Type B pancreatic cell (in vitro differentiated cells): ENCODE results near the gene PTPRA. TPM values are rescaled to one million over a fixed set of nuclear protein-coding genes. Genes with fewer than 3 reads are reported as not detected.
A peak's percentile ranks its signal among the peaks of the same experiment; 100 is the strongest.
"Not testable (repeated sequence)": the region's sequence is repeated elsewhere in the genome, so short reads cannot be mapped to it uniquely, and the experiment has no call there.

Source experiments
- DNase-seq: peaks from one replicate; pipeline ENCODE4 v3.0.0; 2021; ENCODE audit warnings: mixed read lengths; ENCODE audit not compliant: unreplicated experiment; ENCODE audit errors: extremely low spot score
- H3K27ac Mint-ChIP-seq: 2 replicates; pipeline ENCODE4 v1.8.0; 2021; ENCODE audit warnings: mild to moderate bottlenecking, mixed read lengths
- H3K27me3 Mint-ChIP-seq: 2 replicates; pipeline ENCODE4 v1.8.0; 2021; ENCODE audit warnings: mixed read lengths
- H3K36me3 Mint-ChIP-seq: 2 replicates; pipeline ENCODE4 v1.8.0; 2021; ENCODE audit warnings: mixed read lengths
- H3K4me1 Mint-ChIP-seq: one replicate; pipeline ENCODE4 v1.8.0; 2021; ENCODE audit warnings: mixed read lengths; ENCODE audit not compliant: unreplicated experiment
- H3K4me3 Mint-ChIP-seq: 2 replicates; pipeline ENCODE4 v1.8.0; 2021; ENCODE audit warnings: mild to moderate bottlenecking, mixed read lengths
- H3K9me3 Mint-ChIP-seq: 2 replicates; pipeline ENCODE4 v1.8.0; 2021; ENCODE audit warnings: mixed read lengths
- total RNA-seq: library from RNA; stranded (reverse); gene quantifications from 2 replicates; pipeline ENCODE4 v1.2.1, GENCODE V29; 2021; ENCODE audit warnings: low replicate concordance
- TF ChIP-seq, protein P1 (sequence below): fragments of 200-600 bp; sonication (generic); conservative IDR thresholded peaks from 2 replicates; pipeline ENCODE4 v1.5.0; 2021; ENCODE audit warnings: antibody characterized with exemption, mild to moderate bottlenecking

Gene PTPRA
- total RNA-seq, 1 donor from 2014 or later = 73.8 TPM

DNA sequence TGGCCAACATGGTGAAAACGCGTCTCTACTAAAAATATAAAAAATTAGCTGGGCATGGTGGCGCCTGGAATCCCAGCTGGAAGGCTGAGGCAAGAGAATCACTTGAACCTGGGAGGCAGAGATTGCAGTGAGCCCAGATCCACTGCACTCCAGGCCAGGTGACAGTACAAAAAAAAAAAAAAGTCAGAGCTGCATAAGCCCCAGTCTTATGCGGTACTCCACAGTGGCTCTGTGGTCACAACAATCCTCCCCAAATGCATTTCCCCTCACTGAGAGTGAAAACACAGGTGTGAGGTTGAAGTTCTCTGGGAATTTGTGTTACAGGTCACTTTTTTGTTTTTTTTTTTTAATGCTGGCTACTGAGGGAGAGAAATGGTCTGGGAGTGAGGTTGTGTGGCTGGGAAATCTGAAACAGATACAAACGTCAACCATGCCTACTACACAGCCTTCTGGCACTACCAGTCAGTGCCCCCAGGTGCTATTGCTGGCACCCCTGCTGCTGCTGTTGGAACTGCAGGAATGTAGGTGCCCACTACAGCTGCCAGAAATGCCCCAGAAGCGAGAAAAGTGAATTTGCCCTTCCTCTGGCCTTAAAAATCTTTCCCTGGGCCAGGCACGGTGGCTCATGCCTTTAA, 178.2 kb downstream of the PTPRA start:
- no peak for DNase-seq
- peaks cover 6% of the 10 kb centered on the region for H3K4me1 Mint-ChIP-seq
- H3K9me3 Mint-ChIP-seq = no peaks in the 10 kb centered on the region
- peaks cover 14% of the 10 kb centered on the region for H3K36me3 Mint-ChIP-seq
- H3K27me3 Mint-ChIP-seq = no peaks in the 10 kb centered on the region
- TF ChIP-seq, protein P1, sequence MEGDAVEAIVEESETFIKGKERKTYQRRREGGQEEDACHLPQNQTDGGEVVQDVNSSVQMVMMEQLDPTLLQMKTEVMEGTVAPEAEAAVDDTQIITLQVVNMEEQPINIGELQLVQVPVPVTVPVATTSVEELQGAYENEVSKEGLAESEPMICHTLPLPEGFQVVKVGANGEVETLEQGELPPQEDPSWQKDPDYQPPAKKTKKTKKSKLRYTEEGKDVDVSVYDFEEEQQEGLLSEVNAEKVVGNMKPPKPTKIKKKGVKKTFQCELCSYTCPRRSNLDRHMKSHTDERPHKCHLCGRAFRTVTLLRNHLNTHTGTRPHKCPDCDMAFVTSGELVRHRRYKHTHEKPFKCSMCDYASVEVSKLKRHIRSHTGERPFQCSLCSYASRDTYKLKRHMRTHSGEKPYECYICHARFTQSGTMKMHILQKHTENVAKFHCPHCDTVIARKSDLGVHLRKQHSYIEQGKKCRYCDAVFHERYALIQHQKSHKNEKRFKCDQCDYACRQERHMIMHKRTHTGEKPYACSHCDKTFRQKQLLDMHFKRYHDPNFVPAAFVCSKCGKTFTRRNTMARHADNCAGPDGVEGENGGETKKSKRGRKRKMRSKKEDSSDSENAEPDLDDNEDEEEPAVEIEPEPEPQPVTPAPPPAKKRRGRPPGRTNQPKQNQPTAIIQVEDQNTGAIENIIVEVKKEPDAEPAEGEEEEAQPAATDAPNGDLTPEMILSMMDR = peak; percentile 27
- no peak overlapping the region for H3K27ac Mint-ChIP-seq
- H3K4me3 Mint-ChIP-seq = no peak overlapping the region

- Mint-ChIP-seq H3K9me3 (no peaks in the 10 kb centered on the region), H3K27me3 (peaks cover 2% of the 10 kb centered on the region), H3K4me3 (no peak overlapping the region), H3K36me3 (no peaks in the 10 kb centered on the region), H3K27ac (no peak overlapping the region), H3K4me1 (no peaks in the 10 kb centered on the region)
- TF ChIP-seq, protein P1 = no peak
- DNase-seq = no peak
These were observed 186.2 kb downstream of the PTPRA start for GRCh38 chr20:3059489-3059888.

- H3K4me1 Mint-ChIP-seq, H3K9me3 Mint-ChIP-seq, H3K36me3 Mint-ChIP-seq, H3K4me3 Mint-ChIP-seq, H3K27ac Mint-ChIP-seq, DNase-seq: not testable (repeated sequence)
- peaks cover 14% of the 10 kb centered on the region for H3K27me3 Mint-ChIP-seq
These were observed 190.8 kb downstream of the PTPRA start for GRCh38 chr20:3064119-3064518.

DNA sequence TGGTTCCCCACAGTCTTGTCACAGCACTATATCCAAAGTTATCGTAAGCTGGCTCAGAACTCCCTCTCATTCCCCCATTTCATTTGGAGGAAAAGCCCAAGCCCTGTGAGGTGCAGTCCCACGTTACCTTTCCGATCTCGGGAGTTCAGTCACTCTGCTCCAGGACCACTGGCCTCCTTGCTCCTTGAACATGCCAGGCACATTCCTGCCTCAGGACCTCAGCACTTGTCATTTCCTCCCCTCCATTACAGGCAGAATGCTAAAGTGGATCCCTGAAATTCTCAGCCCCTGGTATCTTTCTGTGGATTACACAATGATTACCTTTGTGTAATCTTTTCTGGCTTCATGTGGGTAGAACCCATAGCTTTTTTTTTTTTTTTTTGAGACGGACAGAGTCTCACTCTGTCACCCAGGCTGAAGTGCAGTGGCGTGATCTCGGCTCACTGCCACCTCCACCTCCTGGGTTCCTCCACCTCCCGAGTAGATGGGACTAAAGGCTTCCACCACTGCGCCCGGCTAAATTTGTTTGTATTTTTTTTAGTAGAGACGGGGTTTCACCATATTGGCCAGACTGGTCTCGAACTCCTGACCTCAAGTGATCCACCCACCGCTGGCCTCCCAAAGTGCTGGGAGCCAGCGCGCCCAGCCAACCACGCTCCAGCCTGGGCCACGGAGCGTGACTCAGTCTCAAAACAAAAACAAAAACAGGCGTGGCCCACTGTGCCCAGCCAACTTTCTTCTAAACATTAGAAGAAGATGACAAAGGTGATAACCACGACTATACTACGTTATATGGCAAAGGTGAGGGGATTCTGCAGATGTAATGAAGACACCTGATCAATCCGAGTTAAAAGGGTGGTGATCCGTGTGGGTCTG, 194.1 kb downstream of the PTPRA start:
- Mint-ChIP-seq H3K4me1 (no peaks in the 10 kb centered on the region), H3K27me3 (peaks cover 28% of the 10 kb centered on the region), H3K9me3 (no peaks in the 10 kb centered on the region), H3K27ac (no peak overlapping the region), H3K36me3 (peaks cover 5% of the 10 kb centered on the region), H3K4me3 (no peak overlapping the region)
- DNase-seq = no peak
- TF ChIP-seq, protein P1 = no peak

- DNase-seq = no peak
- TF ChIP-seq, protein P1 = no peak
- H3K9me3 Mint-ChIP-seq = no peaks in the 10 kb centered on the region
- peaks cover 5% of the 10 kb centered on the region for H3K36me3 Mint-ChIP-seq
- H3K27me3 Mint-ChIP-seq = peaks cover 34% of the 10 kb centered on the region
- no peak overlapping the region for H3K27ac Mint-ChIP-seq
- H3K4me1 Mint-ChIP-seq = no peaks in the 10 kb centered on the region
- no peak overlapping the region for H3K4me3 Mint-ChIP-seq
These were observed 194.8 kb downstream of the PTPRA start for GRCh38 chr20:3068075-3068474.
